Breast epithelium (tissue), 4 donors: ENCODE measurements around the gene RBM4B. TPM values are rescaled to one million over a fixed set of nuclear protein-coding genes. Genes with fewer than 3 reads are reported as not detected.

Source experiments
- DNase-seq, 2 donors: peaks; one replicate each; pipeline ENCODE4 v3.0.0-alpha.2; 2019; ENCODE audit warnings: low spot score in 2 of 2
- H3K27ac ChIP-seq, 2 donors: fragments of 200-600 bp; sonication (generic) in 1 of 2; one replicate each; pipeline ENCODE4 v1.5.1; 2016 to 2019; ENCODE audit warnings: mild to moderate bottlenecking in 1 of 2
- H3K27me3 ChIP-seq, 2 donors: fragments of 200-600 bp; sonication (generic) in 1 of 2; one replicate each; pipeline versions ENCODE4 v1.5.1 to v1.6.0; 2017 to 2019; ENCODE audit warnings: control low read depth in 1 of 2, mild to moderate bottlenecking in 1 of 2
- H3K36me3 ChIP-seq: fragments of 200-600 bp; one replicate; pipeline ENCODE4 v1.5.1; 2019
- H3K4me1 ChIP-seq, 2 donors: fragments of 200-600 bp; sonication (generic); one replicate each; pipeline ENCODE4 v1.5.1; 2016 to 2019; ENCODE audit warnings: control low read depth in 1 of 2
- H3K4me3 ChIP-seq, 3 donors: fragments of 200-600 bp; sonication (generic); 1 replicate in 2 of 3; 2 replicates in 1 of 3; pipeline ENCODE4 v1.5.1; 2016 to 2019; ENCODE audit warnings: mild to moderate bottlenecking in 3 of 3, moderate library complexity in 2 of 3
- H3K9me3 ChIP-seq, 2 donors: fragments of 200-600 bp; sonication (generic) in 1 of 2; one replicate each; pipeline ENCODE4 v1.5.1; 2016 to 2019; ENCODE audit warnings: control low read depth in 1 of 2
- CTCF ChIP-seq, 3 donors: fragments of 450-650 bp; IDR thresholded peaks; one replicate each; pipeline ENCODE4 v1.5.1; 2016 to 2017; ENCODE audit warnings: antibody characterized with exemption in 3 of 3, mild to moderate bottlenecking in 3 of 3, moderate library complexity in 3 of 3
- POLR2A ChIP-seq: fragments of 450-650 bp; IDR thresholded peaks from one replicate; pipeline ENCODE4 v1.6.1; 2016; ENCODE audit warnings: antibody characterized with exemption, mild to moderate bottlenecking, moderate library complexity
- POLR2AphosphoS5 ChIP-seq, 3 donors: sonication (generic); formaldehyde crosslinking; IDR thresholded peaks; one replicate each; pipeline ENCODE4 v1.6.1; 2017; ENCODE audit warnings: antibody characterized with exemption in 3 of 3
- intact Hi-C: fragments of 100-400 bp; cut with DNase I; formaldehyde crosslinking; loops from one replicate; pipeline ENCODE4 v1.15.1; 2023; ENCODE audit warnings: low total_unique reads
- total RNA-seq, 3 donors: library from RNA; depleted of rRNA; stranded (reverse); fragments of >200 nt; gene quantifications; one replicate each; pipeline ENCODE4 v1.1.0, GENCODE V29; 2016

Gene RBM4B
- total RNA-seq, 3 donors from 2014 or later = 14.9 to 43.8 (median 25.9) TPM

- peak in 1 of 2 donors; percentile 45 for DNase-seq
- Histone ChIP-seq H3K27me3 (no peaks in the 10 kb centered on the region), H3K4me1 (no peaks in the 10 kb centered on the region), H3K4me3 (peak overlapping the region in 2 of 3 donors; percentile 31 to 50), H3K27ac (peak overlapping the region; percentile 85 to 89), H3K9me3 (no peaks in the 10 kb centered on the region), H3K36me3 (no peaks in the 10 kb centered on the region)
- intact Hi-C loops = loop anchor here (10.0 kb wide), 1 partner anchor 111 kb away; no protein-coding TSS in a partner anchor
- TF ChIP-seq POLR2A = no peak
- TF ChIP-seq POLR2AphosphoS5 (IDR thresholded peaks at IDR 0.05) = no peak
- no peak for TF ChIP-seq CTCF (IDR thresholded peaks at IDR 0.05)
Measured at GRCh38 chr11:66685276-66686099, 7.8 kb upstream of the RBM4B start.

DNA sequence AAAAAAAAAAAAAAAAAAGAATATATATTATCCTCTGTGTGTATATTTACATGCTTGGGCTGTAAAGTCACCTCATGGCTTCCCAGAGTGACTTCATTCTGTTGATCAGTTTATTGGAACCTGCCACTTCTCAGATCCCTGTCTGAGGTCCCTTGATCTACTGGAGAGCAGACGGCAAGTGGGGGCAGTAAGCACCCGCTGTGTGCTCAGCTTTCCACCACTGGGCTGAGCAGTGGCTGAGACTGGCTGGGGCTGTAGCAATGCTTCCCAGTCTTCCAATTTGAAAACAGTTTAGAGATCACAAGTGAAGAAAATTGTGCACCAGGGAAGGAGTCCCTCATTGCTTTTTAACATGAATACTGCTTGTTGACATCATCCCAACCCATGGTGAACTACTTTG lies 6.9 kb upstream of the RBM4B start:
- H3K27ac ChIP-seq = peak overlapping the region; percentile 85 to 89
- H3K36me3 ChIP-seq = no peaks in the 10 kb centered on the region
- no peak for TF ChIP-seq CTCF (IDR thresholded peaks at IDR 0.05)
- TF ChIP-seq POLR2AphosphoS5 (IDR thresholded peaks at IDR 0.05) = no peak
- no peak for TF ChIP-seq POLR2A
- peak in 1 of 2 donors; percentile 5 for DNase-seq
- no peaks in the 10 kb centered on the region for H3K27me3 ChIP-seq
- H3K4me1 ChIP-seq = no peaks in the 10 kb centered on the region
- no peaks in the 10 kb centered on the region for H3K9me3 ChIP-seq
- intact Hi-C loops = loop anchor here (10.0 kb wide), 1 partner anchor 110 kb away; no protein-coding TSS in a partner anchor
- H3K4me3 ChIP-seq = no peak overlapping the region

DNA sequence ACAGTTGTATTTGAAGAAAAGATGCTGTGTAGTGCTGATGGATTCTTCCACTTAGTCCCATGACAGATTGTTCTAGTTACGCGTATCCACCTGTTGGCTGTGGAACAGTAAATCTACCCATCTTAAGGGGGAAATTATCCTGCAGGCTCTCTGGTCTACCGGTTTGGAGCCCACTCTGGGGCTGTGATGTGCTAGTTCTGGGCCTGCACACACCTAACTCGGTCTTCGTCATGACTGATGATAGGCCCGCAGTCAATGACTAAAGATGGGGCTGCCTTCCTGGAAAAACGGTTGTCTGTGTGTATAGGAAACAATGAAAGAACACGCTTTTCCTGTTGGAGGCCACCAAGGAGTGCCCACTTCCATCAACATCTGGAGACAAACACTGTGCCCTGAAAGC lies 6.2 kb upstream of the RBM4B start:
- TF ChIP-seq POLR2AphosphoS5 (IDR thresholded peaks at IDR 0.05) (no peak), CTCF (IDR thresholded peaks at IDR 0.05) (no peak), POLR2A (no peak)
- intact Hi-C loops = loop anchor here (10.0 kb wide), 1 partner anchor 109 kb away; no protein-coding TSS in a partner anchor
- no peaks in the 10 kb centered on the region for H3K36me3 ChIP-seq
- no peaks in the 10 kb centered on the region for H3K4me1 ChIP-seq
- no peaks in the 10 kb centered on the region for H3K9me3 ChIP-seq
- H3K4me3 ChIP-seq = no peak overlapping the region
- peak in 1 of 2 donors; percentile 17 for DNase-seq
- H3K27me3 ChIP-seq = no peaks in the 10 kb centered on the region
- H3K27ac ChIP-seq = no peak overlapping the region

- Histone ChIP-seq H3K27ac (no peak overlapping the region), H3K36me3 (no peaks in the 10 kb centered on the region), H3K9me3 (no peaks in the 10 kb centered on the region), H3K4me3 (no peak overlapping the region), H3K27me3 (no peaks in the 10 kb centered on the region), H3K4me1 (peaks cover 4 to 7% of the 10 kb centered on the region in 2 donors)
- intact Hi-C loops = loop anchor here (10.0 kb wide), 1 partner anchor 106 kb away; no protein-coding TSS in a partner anchor
- DNase-seq = peak in 1 of 2 donors; percentile 3
- TF ChIP-seq POLR2AphosphoS5 (IDR thresholded peaks at IDR 0.05) (no peak), POLR2A (no peak), CTCF (IDR thresholded peaks at IDR 0.05) (no peak)
Measured at GRCh38 chr11:66680966-66681645, 3.4 kb upstream of the RBM4B start.
